ENCODE measurements around the gene RBM14.

GRCh38 chr11:66593650-66594049 is 22.8 kb upstream of the RBM14 start:
- TF ChIP-seq POLR2AphosphoS5 (IDR thresholded peaks at IDR 0.05; ENCODE audit: insufficient read depth, low read depth, low read length), result no peak
- no peak for TF ChIP-seq CTCF (IDR thresholded peaks at IDR 0.05; ENCODE audit: extremely low read depth in 1 of 2, insufficient read depth in 1 of 2, low read depth in 1 of 2, low read length in 2 of 2)
- no peak for TF ChIP-seq POLR2A (IDR thresholded peaks at IDR 0.05; ENCODE audit: low read depth, low read length)
- no peak for TF ChIP-seq EZH2 (IDR thresholded peaks at IDR 0.05; ENCODE audit: borderline replicate concordance, low read depth, low read length, severe bottlenecking)
- TF ChIP-seq MYC (IDR thresholded peaks at IDR 0.05; ENCODE audit: low read depth, low read length), result no peak
- no peak for TF ChIP-seq MAX (IDR thresholded peaks at IDR 0.05; ENCODE audit: insufficient read depth, insufficient read length)
- no peak for TF ChIP-seq JUN (IDR thresholded peaks at IDR 0.05; ENCODE audit: borderline replicate concordance, insufficient read depth, insufficient read length, low read depth)
- no peak for TF ChIP-seq GATA2 (IDR thresholded peaks at IDR 0.05; ENCODE audit: insufficient read depth, insufficient read length, low read depth, low read length)
- no peak for TF ChIP-seq FOS (IDR thresholded peaks at IDR 0.05; ENCODE audit: borderline replicate concordance, insufficient read depth, low read length)
